ENCODE measurements around the gene ARHGAP10.

Gene ARHGAP10

GRCh38 chr4:148118633-148119032 lies 386.7 kb downstream of the ARHGAP10 start:
- CTCF ChIA-PET = no interaction called here
- no peak overlapping the region for H3K27ac ChIP-seq
- no peak for TF ChIP-seq CTCF (conservative IDR thresholded peaks at IDR 0.05; ENCODE audit: low read depth)
- no peak for DNase-seq (ENCODE audit: low spot score)
- POLR2A ChIA-PET (ENCODE audit: low non-redundant PET) = no interaction called here

- ChIA-PET POLR2A (ENCODE audit: low non-redundant PET) (no interaction called here), CTCF (no interaction called here)
- no peak for TF ChIP-seq CTCF (conservative IDR thresholded peaks at IDR 0.05; ENCODE audit: low read depth)
Observed at GRCh38 chr4:148120216-148120615, 388.3 kb downstream of the ARHGAP10 start.

More at GRCh38 chr4:148120216-148120615, 388.3 kb downstream of the ARHGAP10 start:
- no peak overlapping the region for H3K27ac ChIP-seq
- no peak for DNase-seq (ENCODE audit: low spot score)
